DMS53 (cell line): ENCODE data around the gene CDH4.

Experiments
- DNase-seq: peaks from one replicate; lab custom pipeline; 2025; lab: John Stamatoyannopoulos, UW

CDH4 gene

DNA sequence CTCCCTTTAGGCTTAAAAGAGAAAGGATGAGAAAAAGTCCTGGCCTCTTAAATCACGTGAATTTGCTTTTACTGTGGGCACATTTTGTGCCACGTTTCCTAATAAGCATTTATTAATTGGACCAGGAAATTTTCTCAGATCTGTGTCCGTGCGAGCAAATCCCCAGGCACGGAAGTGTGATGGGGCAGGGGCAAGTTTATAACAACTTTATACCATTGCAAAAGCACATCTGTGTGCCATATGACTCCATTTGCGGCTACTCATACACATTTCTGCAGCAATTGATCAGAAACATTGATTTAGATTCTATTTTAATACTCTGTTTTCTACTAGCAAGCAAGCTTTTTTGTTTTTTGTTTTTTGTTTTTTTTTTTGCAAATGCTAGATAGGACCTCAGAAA lies 440.4 kb downstream of the CDH4 start:
- no peak for DNase-seq

DNA sequence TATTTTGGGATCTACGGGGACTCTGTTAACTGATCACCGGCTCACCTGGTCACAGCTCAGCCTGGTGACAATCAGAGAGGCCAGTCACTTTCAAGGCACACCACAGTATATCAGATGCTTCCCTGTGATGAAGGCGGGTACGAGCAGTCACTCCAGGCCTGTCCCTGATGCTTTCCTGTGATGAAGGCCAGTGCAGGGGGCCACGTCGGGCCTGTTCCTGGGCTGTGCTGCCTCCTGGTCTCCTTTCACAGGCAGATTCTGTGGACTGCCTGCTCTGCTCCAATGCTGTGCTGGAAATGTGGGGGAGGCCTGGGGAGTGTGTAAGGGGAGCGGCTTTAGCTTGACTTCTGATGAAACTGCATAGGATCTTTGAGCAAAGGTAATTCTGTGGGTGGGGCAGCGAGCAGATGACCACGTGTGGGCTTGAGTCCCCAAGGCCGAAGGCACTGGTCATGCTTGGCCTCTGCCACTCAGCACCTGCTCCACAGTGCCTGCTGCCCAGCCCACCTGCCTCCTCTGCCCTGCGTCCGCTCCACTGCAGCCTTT lies 441.1 kb downstream of the CDH4 start:
- DNase-seq: no peak

DNA sequence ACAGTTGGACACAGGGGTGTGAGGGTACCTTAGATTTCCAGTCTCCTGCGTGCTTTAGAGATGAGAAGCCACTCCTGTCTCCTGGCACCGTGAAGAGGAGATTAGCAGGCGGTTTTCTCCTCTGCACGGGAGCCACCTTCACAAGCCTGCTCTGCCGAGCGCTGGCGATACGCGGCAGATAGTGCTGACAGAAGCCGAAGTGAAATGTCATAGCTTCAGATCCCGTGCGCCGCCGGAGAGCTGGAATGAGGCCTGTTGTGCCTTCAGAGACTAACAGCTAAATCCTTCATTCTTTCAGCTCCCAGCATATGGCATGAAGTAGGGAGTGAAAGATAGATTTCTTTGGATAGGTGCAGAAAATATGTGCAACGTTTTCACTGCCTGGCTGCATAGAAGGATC lies 442.6 kb downstream of the CDH4 start:
- no peak for DNase-seq

DNA sequence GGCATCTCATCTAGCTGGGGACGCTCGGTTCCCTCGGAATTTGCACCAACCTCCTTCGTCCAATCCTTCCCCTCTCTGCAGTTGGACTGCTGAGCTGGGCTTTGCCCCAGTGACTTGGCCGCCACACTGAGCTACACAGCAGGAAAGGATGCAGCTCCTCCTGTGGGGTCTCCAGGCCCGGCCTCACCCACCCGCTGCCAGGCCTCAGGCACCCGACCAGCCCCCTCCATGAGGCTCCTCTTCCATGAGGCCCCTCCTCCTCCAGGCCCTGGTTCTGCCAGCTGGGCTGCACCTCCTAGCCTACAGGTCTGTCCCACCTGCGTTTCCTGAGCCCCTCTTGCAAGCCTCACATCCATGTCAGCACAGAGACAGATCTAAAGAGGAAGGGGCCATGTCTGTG lies 443.7 kb downstream of the CDH4 start:
- no peak for DNase-seq

DNA sequence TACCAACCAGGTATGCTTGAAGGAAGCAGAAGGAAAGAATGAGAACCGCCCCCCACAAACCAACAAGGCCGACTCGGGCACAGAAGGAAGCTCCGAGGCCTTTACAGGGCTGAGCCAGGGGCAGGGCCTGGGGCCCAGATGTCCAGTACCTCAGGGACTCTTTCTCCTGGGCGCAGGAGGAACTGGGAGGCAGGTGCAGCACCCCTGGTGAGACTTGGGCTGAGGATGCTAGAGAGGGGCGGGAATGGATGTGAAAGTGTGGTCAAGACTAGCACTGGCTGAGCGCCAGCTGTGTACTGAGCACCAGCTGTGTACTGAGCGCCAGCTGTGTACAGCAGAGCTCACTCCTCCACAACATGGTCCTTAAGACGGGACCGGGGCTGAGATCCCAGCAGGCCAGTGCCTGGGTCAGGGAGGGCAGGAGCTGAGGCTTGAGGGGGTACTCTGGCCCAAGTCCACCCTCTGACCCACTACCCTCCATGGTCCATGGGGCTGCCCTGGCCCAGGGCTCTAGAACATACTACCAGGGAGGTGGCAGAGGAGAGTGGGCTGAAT lies 444.2 kb downstream of the CDH4 start:
- DNase-seq: no peak

DNA sequence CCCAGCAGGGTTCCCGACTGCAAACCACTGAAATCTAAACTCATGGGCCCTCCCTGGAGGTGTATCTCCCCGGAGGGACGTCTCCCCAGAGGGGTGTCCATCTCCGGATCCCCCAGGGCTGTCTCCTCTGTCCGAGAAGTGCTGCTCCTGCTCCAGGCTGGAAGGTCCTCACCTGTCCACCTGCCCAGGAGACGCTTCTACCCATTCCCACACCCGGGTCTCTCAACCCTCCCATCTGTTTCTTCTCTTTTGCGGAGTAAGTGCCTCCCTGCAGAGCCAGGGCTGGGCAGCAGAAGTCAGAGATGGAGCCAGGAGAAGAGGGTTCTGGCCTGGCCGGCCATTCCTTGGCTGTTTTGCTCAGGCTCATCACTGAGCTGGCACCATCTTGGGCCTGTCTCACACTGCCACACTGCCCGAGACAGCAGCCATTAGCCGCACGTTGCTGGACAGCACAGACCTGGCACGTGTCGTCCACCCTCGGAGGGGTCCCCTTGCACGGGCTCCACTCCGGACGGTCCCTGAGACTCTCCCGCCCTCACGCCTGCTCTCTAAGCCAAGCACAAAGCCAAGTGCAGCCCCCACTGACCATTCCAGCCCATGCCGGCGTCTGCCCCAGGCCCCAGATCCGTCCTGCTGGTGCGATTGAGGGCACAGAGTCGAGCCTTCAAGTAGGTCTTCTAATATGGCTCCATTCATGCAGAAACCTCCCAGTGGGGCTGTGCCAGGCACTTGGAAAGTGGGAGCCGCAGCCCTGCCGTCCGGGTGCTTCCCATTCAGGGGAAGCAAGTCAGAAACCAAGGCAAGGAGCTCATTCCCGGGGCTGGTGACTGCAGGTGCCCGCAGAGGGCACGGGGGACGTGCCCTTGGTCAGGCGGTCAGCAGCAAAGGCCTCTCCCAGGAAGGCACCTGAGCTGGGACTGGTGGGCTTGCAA lies 445.9 kb downstream of the CDH4 start:
- no peak for DNase-seq

DNA sequence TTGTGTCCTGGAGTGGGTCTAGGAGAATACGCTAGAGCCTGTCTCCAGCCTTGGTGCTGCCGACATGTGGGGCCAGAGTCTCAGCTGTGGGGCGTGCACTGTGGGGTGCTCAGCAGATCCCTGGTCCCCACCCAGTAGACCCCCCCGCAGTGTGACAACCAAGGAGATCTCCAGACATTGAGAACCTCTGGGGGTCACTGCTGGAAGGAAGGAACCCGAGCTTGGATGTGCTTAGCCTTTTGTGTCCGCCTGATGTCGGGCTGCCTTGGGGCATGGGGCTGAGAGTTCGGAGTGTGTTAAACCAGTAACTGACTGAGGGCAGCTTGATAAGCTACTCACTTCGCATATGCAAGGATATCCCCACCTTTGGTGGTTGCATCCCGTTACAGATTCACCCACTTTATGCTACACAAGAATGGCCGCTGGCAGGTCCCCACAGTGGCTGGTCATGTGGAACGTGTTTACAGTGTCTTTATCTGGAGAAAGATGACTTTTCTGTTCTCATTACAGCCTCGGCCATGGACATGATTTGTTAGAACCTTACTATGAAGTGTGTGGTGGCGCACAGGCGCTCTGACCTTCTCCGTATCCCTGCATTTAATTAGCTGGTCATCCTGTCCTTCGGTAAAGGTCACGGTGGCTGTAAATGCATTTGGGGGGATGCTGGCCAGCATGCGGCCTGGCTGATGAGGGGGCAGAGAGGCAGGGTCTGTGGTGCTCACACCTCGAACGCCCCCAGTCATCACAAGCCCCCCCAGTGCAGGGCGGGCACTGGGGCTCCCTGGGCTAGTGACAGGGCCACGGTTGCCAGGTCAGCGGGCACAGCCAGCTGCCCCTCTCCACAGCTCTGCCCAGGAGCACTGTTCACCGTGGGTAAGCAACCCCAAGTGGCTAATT lies 446.8 kb downstream of the CDH4 start:
- no peak for DNase-seq

DNA sequence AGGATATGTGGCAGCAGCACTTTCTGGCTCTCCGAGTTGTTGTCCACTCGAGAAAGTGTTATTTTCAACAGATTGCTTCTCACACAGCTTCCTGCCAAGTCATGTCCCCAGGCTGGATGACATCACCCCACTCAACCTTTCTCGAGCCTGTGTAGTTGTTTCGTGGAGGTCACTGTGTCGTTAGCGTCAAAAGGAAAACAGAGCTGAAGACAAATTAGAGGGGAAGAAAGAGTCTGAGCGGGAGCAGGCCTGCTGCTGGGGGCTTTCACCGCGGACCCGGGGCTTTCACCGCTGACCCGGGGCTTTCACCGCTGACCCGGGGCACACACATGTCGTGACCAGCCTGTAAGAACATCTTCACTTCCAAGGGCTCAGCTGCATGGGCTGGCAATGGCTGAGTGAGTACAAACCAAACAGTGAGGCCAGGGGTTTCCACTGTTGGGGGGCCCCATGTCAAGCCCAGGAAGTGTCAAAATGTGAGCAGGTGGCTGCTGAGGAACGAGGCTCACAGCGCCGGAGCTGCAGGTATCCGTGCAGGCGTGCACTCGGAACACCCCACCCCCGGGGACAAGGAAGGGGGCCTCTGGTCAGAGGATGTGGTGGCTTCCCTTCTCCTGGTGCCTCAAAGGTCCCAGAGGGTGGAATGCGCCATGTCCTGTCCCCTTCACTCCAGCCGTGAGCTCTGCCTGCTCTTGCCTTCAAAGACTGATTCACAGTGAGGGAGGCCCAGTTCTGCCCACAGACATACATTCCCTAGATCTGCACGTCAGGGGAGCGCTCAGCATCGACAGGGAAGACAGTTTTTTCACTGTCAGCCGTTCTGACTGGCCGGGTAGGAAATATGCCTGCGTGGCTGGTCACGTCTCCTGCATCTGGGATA lies 447.7 kb downstream of the CDH4 start:
- no peak for DNase-seq

DNA sequence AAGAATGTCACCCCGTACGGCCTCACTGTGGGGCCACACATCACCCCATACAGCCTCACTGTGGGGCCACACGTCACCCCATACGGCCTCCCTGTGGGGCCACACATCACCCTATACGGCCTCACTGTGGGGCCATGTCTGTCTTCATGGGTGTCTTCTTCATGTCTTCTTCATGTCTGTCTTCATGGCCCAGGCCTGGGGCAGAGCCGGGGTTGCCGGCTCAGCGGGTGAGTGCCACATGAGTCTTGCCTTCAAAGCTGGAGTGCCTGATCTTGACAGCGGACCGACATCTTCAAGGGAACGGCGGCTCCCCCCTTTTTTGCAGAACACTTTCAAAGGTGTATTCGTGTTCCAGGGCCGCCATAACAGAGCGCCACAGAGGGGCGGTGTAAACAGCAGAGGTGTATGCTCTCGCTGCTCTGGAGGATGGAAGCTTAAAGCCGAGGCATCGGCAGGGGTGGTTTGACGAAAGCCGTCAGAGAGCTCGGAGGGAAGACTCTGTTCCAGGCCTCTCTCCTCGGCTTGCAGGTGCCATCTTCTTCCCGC lies 448.6 kb downstream of the CDH4 start:
- no peak for DNase-seq

DNA sequence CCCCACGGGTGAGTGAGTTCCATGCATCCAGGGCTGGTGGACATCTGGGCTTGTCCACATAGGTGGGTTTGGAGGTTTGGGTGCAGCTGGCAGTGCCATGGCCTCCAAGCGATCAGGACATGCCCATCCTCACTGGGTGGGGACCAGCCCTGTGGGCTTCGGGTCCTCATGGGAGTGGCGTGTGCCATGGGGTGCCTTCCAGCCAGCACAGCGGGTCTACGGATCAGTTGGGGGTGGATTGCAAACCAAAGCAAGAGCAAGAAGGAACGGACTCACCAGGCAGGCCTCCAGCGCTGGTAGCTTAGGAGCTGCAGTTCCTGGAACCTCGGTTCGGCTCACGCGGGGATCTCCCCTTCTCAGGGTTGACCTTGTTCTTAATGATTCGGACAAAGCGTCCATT lies 449.3 kb downstream of the CDH4 start:
- DNase-seq: no peak

DNA sequence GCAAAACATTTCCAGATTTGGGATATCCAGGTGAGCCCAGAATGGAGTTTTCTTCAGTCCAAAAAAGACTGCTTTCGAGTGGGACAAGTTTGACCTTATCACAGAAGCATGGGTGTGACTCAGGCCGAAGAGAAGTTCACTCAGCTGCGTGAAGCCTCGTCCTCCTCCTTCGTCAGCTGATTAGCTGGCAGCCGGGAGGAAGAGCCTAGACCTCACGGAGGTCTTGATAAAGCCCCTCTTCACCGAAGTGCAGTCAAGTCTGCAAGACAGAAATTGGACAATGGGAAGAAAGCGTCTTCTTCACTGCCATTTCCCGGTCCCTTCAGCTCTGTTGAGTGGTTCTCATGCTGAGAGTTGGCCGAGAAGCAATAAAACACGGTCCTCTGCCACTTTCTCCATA lies 449.7 kb downstream of the CDH4 start:
- DNase-seq: no peak

DNA sequence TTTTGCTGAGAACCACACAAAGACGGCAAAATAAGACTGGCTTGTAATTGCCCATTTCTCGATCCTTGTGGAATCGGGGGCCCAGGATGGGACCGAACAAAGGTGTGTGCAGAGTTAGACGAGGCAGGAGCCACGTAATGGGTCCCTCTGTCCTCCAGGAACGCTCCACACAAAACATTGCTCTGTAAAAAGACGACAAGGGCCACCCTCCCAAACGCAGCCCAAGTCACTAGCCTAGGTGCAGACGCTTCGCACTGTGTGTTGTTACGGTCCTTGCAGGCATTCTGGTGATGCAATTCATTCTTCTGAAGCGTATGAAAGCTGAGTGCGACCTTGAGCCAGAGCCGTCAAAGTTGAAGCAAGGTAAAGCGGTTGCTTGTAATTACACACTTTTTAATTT lies 450.2 kb downstream of the CDH4 start:
- no peak for DNase-seq

DNA sequence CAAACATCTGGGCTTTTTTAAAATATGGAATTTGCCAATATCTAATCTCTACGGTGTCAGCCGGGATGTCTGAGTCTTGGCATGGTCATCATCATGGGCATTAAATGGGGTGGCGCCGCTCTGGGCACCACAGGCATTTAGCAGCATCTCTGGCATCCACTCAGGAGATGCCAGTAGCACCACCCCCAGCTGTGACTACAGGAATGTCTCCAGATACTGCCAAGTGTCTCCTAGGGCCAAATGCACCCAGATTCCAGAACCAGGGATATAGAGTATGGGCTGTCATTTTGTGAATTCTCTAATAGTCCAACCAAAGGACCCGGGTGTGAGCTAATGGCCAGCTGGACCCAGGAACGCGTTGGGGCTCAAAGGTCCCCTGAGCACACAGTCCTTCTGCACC lies 452.6 kb downstream of the CDH4 start:
- DNase-seq: no peak

DNA sequence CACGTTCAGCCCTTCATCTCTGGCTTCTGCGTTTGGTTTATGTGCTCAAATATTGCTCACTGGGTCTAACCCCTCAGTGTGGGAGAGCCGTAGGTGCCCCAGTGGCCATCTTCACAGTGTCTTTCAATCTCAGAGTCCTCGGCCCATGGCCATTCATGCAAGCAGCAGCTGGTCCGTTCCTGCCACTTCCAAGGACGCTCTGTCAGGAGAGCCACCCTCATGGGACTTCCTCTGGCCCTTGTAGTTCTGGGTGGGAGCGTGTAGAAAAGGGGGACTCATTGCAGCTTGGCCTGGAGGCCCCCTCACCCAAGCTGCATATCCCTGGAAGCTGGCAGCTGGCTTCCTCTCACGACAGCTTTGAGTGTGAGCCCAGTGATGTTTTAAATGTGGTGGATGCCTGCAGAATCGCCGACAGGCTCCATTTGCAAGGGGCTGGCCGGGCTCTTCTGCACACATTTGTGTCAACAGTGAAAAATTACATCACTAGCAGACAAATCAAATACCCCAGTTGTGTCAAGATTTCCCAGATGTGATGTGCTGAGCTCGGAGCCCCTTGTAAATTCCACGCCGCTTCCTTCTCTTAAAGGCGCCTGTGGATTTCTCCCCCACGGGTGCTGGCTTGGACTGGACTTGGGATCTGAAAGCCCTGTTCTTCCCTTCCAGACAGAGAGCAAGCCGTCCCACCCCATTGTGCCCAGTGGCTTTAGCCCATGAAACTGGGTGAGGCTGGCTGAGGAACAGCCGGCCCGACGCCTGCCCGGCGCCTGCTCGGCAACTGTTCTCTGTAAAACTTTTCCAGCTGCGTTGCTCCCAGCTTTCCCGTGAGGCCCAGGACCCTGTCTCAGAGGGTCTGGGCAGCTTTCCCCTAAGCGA lies 453.6 kb downstream of the CDH4 start:
- no peak for DNase-seq

DNA sequence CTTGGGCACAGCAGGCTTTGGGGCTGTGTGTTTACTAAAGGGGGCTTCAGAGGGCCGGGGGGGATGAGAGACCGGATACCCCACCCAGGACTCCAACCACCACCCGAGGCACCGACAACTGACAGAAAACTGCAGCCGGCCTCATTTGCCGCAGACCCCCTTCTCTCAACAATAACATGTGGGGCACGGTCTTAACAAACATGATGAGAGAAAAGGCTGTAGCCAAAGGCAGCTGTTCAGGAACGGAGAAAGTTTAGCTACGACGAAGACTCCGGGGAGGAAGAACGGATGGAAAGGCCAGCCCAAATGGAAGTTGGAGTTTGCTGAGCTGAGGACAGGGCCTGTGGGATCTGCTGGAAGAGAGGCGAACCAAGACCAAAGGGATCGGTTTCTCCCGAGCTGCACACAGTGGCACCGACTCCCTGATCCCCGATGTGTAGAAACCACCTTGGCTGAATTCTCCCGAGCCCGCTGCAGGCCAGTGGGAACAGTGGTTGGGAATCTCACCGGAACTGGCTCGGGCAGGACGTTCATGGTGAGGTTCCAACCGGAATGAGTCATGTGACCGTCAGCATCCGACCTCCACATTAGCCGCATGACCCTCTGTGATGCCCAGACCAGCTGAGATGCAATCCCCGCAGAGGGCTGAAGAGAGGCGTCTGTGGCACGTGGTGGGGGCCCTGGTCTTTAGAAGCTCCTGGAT lies 454.3 kb downstream of the CDH4 start:
- no peak for DNase-seq

DNA sequence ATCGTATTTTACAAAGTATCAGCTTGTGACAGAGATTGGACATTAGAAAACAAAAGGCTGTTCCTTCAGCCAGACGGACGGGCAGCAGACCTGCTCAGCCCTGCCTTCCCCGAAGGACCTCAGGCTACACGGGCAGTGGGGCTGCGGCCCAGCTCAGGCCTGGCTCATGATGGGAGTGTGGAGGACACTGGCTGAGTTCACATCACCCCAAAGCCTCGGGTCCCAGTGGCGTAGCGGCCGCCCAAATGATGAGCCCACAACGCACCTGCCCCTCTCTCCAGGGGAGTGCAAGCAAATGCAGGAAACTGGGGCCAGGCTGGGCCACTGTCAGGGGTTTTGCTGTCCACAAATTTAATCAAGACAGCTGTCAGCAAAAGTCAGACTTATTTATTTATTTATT lies 456.8 kb downstream of the CDH4 start:
- no peak for DNase-seq

DNA sequence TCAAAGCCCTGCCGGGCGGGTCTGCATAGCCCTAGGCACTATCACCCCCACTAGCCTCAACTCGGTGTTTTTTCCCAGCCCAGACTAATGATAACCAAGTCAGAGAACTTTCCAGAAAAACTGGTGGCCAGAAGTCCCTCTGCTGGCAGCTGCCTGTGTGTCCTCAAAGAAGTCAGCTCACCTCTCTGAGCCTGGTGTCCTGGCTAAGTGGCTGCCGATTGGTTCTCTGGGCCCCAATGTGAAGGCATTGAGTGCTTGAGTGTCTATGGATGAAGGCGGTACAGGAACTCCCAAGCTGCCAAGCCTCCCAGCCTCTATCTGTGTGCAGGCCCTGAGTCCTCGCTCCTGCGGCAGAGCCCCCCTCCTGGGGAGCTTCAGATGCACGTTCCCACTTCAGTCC lies 458.0 kb downstream of the CDH4 start:
- no peak for DNase-seq

DNA sequence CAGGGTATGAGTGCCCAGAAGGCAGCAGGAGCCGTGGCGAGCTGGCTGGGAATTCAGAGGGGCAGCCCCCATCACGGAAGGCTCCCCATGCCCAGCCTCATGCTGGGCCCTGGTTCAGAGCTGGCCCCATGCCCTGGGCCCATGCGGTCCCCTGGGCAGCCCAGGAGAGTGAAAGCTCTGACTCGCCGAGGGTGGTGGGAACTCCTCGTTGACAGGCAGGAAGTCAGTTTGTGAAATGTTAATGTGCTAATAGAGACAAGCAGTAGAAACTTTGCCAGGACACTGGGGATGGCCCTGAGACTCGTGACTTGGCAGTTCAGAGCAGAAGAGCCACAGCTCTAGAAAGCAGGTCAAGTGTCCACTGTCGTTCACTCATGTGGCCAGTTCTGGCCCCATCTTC lies 460.6 kb downstream of the CDH4 start:
- DNase-seq: no peak

DNA sequence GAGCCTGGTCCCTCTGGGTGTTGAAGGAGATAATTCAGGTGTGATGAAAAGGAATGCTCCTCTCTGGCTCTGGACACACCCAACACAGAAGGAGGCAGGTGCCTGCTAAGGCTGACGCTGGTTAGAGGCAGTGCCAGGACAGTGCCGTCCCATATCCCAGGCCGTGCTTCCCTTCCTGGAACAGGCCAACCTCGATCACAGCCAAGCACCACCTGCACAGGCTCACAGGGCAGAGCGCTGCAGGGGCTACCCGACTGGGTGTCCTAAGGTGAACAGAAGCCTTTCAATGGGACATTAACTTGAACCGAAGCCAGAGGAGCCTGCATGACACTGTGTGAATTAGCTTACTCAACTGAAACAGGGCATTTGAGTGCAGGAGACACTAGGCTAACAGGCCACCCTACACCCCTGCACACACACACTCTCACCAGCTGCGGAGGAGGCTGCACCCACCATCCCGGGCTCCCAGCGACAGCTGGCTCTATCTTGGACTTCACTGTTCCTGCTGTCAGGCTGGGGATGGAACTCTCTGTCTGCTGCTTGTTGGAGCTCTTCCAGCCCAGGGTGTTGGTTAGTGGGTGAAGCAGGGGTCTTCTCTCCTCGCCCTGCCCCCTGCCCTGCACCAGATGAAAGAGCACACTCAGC lies 466.4 kb downstream of the CDH4 start:
- no peak for DNase-seq
